ENCODE measurements around the gene HNRNPM. TPM values are rescaled to one million over a fixed set of nuclear protein-coding genes. Genes with fewer than 3 reads are reported as not detected.
"Not testable (repeated sequence)": the region's sequence is repeated elsewhere in the genome, so short reads cannot be mapped to it uniquely, and the experiment has no call there.

The HNRNPM gene
- total RNA-seq, 2 donors from 2014 or later = 168 to 183 TPM

DNA sequence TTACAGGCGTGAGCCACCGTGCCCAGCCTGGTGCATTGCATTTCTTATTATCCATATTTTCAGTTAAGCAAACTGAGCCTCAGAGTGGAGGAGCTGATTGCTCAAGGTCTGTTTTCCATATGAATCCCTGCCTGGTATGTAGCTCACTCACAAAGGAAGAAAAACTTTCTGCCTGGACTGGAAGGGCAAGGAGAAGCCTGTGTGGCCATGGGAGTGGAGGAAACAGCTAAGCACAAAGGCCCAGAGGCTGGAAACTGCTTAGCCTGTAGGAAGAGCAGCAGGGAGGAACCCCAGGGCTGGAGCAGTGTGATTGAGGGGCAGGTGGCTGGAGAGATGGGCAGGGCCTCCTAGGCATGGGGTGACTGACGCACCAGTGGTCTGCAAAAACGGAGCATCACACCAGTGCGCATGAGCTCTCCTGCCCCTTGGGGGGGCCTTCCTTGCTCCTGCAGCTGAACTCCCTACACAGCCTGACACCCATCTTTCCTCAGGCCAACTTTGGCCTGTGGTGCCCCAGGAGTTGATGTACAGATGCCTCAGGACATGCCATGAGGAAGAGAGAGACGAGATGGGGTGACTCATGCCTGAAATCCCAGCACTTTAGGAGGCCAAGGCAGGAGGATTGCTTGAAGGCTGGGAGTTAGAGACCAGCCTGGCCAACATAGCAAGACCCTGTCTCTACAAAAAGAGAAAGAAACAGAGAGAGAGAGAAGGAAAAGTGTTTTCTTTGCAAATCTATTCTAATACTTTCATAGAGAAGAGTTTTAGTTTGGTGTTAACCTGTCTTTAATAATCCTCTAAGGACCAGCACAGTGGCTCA, 2.8 kb upstream of the HNRNPM start:
- ATAC-seq (replicated peaks in 1 of 2) (no peak), DNase-seq (no peak)
- no peaks in the 10 kb centered on the region for H3K27me3 Mint-ChIP-seq (ENCODE audit: low read depth)
- H3K27ac Mint-ChIP-seq = no peak overlapping the region
- peak overlapping the region in 1 of 2 donors; percentile 49 for H3K4me3 Mint-ChIP-seq
- H3K9me3 Mint-ChIP-seq = no peaks in the 10 kb centered on the region
- peaks cover 9 to 16% of the 10 kb centered on the region in 2 donors for H3K36me3 Mint-ChIP-seq (ENCODE audit: insufficient read depth in 2 of 2)
- H3K4me1 Mint-ChIP-seq (ENCODE audit: low read depth) = peaks cover 24% of the 10 kb centered on the region

DNA sequence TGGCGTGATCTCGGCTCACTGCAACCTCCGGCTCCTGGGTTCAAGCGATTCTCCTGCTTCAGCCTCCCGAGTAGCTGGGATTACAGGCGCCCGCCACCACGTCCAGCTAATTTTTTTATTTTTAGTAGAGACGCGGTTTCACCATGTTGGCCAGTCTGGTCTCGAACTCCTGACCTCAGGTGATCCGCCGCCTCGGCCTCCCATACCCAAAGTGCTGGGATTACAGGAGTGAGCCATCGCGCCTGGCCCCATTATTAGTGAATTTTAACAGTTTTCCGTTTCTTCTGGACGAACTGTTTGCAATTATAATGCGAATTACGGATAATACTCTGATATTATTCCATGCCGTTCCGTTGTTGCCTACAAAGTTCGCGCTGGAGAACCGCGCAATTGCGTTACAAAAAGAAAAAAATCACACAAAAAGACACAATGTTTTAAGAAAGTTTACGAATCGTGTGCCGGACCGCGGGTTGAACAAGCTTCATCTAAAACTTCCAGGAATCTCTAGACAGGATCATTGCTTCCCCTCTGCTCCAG, 567 bp upstream of the HNRNPM start:
- H3K4me1 Mint-ChIP-seq (ENCODE audit: low read depth) = peaks cover 47% of the 10 kb centered on the region

DNA sequence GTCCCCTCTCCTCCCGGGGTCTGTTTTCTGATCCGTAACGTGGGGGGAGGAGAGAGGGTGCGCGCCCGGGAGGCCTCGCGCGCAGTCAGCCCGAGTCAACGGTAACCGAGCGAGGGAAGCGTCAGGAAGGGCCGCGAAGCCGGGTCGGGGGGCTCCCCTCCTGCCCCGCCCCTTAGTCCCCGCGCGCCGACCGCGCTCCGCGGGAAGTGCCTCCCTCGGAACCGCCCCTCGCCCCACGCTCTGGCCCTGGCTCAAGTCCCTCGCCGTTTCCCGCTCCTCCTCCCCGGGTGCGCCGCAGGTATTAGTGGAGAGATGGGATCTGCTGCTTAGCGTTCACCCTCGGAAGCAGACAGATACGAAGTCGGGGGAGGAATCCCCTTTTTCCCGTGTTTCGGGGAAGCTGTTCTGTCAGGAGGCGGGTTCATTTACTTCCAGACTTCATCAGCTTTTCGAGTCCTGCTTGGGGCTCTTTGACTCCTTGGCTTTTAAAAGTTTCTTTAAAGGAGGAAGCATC, 770 bp downstream of the HNRNPM start:
- ATAC-seq (replicated peaks in 1 of 2) (peak; percentile 32 to 41), DNase-seq (peak; percentile 69 to 72)
- no peaks in the 10 kb centered on the region for H3K27me3 Mint-ChIP-seq (ENCODE audit: low read depth)
- no peaks in the 10 kb centered on the region for H3K9me3 Mint-ChIP-seq
- peak overlapping the region; percentile 98 for H3K27ac Mint-ChIP-seq
- peaks cover 58% of the 10 kb centered on the region for H3K4me1 Mint-ChIP-seq (ENCODE audit: low read depth)
- H3K36me3 Mint-ChIP-seq (ENCODE audit: insufficient read depth in 2 of 2) = peaks cover 12 to 27% of the 10 kb centered on the region in 2 donors
- H3K4me3 Mint-ChIP-seq = peak overlapping the region; percentile 99

More for the DNA sequence above, 567 bp upstream of the HNRNPM start:
- Mint-ChIP-seq H3K36me3 (ENCODE audit: insufficient read depth in 2 of 2) (peaks cover 12 to 23% of the 10 kb centered on the region in 2 donors), H3K4me3 (peak overlapping the region; percentile 90 to 99), H3K27ac (peak overlapping the region; percentile 98)
- DNase-seq; ATAC-seq (replicated peaks in 1 of 2); H3K9me3 Mint-ChIP-seq; H3K27me3 Mint-ChIP-seq (ENCODE audit: low read depth): not testable (repeated sequence)

DNA sequence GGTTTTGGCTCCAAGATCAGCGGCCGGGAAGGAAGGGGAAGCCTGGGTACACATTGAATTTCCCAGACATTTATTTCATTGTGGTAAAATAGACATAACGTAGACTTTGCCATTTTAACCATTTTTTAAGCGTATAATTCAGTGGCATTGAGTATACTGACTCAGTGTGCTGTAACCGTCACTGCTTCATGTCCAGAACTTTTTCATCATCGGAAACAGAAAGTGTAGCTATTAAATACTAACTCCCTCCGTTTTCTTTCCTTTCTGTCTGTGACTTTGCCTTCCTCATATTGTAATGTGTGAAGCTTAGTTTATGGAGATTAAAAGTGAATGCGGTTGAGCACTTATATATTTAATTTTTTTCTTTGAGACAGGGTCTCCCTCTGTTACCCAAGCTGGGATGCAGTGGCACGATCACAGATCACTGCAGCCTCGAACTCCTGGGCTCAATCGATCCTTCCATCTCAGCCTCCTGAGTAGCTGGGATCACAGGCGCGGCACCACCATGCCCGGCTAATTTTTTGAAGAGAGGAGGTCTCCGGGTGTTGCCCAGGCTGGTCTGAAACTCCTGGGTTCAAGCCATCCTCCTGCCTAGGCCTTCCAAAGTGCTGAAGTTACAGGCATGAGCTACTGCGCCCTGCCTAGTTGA, 1.4 kb downstream of the HNRNPM start:
- ATAC-seq (replicated peaks in 1 of 2) (no peak), DNase-seq (no peak)
- peak overlapping the region; percentile 99 for H3K4me3 Mint-ChIP-seq
- no peaks in the 10 kb centered on the region for H3K27me3 Mint-ChIP-seq (ENCODE audit: low read depth)
- no peaks in the 10 kb centered on the region for H3K9me3 Mint-ChIP-seq
- peaks cover 63% of the 10 kb centered on the region for H3K4me1 Mint-ChIP-seq (ENCODE audit: low read depth)
- H3K36me3 Mint-ChIP-seq (ENCODE audit: insufficient read depth in 2 of 2) = peaks cover 12 to 27% of the 10 kb centered on the region in 2 donors
- peak overlapping the region; percentile 98 for H3K27ac Mint-ChIP-seq

DNA sequence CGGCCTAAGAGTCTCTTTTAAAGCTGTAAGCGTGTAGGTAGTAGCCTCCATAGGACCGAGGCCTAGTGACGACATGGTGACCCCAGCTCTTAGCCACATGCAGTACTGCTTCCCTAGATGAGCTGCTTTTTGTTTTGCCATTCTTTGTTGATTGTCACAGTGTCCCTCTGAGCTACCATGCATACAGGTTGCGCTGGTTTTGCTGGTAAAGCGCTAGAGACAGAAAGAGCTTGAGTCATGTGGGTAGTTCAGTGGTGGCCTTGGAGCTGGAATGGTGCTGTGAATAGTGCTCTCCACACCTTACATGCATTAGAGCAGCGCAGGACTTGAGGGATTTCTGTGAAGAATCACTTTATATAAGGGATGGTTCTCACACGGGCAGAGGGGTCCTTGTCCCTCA, 5.1 kb downstream of the HNRNPM start:
- Mint-ChIP-seq H3K4me3 (peak overlapping the region; percentile 9 to 58), H3K36me3 (ENCODE audit: insufficient read depth in 2 of 2) (peaks cover 10 to 27% of the 10 kb centered on the region in 2 donors), H3K27ac (peak overlapping the region; percentile 44), H3K27me3 (ENCODE audit: low read depth) (no peaks in the 10 kb centered on the region), H3K9me3 (no peaks in the 10 kb centered on the region), H3K4me1 (ENCODE audit: low read depth) (peaks cover 89% of the 10 kb centered on the region)
- DNase-seq (no peak), ATAC-seq (replicated peaks in 1 of 2) (peak in 1 of 2 donors; percentile 23)

DNA sequence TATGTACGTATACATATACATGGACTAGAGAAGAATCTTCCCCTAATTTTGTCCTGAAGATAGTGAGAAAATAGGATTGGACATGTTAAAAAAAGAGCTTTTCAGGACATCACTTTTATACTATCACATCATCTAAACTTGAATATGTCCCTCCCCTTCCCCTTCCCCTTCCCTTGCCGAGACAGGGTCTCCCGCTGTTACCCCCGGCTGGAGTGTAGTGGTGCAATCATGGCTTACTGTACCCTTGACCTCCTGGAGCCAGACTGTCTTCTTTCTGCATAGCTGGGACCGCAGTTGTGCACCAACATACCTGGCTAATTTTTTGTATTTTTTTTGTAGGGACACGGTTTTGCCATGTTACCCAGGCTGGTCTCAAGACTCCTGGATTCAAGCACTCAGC, 6.6 kb downstream of the HNRNPM start:
- Mint-ChIP-seq H3K4me3 (peak overlapping the region; percentile 54), H3K36me3 (ENCODE audit: insufficient read depth in 2 of 2) (peaks cover 4 to 32% of the 10 kb centered on the region in 2 donors), H3K4me1 (ENCODE audit: low read depth) (peaks cover 96% of the 10 kb centered on the region), H3K9me3 (no peaks in the 10 kb centered on the region), H3K27ac (peak overlapping the region; percentile 58), H3K27me3 (ENCODE audit: low read depth) (no peaks in the 10 kb centered on the region)
- DNase-seq = no peak
- ATAC-seq (replicated peaks in 1 of 2) = no peak

DNA sequence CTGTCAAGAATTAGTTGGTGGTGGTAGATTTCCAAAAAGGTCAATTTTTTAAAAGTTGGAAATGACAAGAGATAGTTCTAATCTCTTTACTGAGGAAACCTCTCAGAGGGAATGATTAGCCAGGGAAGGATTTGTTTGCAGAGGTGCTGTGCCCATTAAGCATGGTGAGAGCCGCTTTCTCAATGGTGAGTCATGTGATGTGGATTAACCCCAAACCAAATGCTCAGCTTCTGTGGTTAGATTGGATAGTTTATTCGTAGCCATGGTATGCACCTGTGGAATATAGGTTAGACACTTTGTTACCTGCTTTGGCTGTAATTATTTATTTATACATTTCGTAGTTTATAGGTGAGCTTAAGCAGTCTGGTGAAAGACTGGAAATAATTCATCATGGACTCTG, 7.1 kb downstream of the HNRNPM start:
- H3K27me3 Mint-ChIP-seq (ENCODE audit: low read depth) = no peaks in the 10 kb centered on the region
- peak overlapping the region; percentile 58 for H3K27ac Mint-ChIP-seq
- peaks cover 6 to 33% of the 10 kb centered on the region in 2 donors for H3K36me3 Mint-ChIP-seq (ENCODE audit: insufficient read depth in 2 of 2)
- H3K4me1 Mint-ChIP-seq (ENCODE audit: low read depth) = peaks cover 96% of the 10 kb centered on the region
- DNase-seq (peak in 1 of 2 donors; percentile 18), ATAC-seq (replicated peaks in 1 of 2) (peak; percentile 57 to 61)
- H3K9me3 Mint-ChIP-seq = no peaks in the 10 kb centered on the region
- peak overlapping the region; percentile 27 to 54 for H3K4me3 Mint-ChIP-seq

DNA sequence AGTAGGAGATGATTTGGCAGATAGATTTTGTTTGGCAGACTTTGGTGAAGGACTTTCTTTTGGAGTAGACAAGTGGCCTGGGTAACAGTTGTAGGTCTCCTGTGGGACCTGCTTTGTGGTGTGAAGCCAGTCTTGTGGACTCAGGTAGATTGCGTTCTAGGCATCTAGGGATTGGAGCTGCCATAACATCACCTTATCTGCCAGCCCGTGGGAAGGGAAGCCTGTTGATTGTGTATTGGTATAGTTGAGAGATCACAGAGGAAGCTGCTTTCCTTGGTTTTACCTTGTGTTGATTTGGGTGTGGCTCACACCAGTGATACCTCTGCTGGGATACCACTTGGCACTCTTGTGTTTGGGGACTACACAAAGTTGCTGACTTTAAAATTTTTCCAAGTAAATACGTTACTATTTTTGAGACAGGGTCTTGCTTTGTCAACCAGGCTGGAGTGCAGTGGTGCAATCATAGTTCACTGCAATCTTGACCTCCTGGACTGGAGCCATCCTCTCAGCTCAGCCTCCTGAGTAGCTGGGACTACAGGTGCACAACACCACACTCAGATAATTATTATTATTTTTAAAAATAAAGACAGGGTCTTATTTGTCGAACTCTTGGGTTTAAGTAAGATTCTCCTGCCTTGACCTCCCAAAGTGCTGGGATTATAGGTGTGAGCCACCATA, 7.8 kb downstream of the HNRNPM start:
- DNase-seq (no peak), ATAC-seq (replicated peaks in 1 of 2) (no peak)
- Mint-ChIP-seq H3K36me3 (ENCODE audit: insufficient read depth in 2 of 2) (peaks cover 4 to 28% of the 10 kb centered on the region in 2 donors), H3K4me3 (peak overlapping the region; percentile 4 to 8), H3K27ac (peak overlapping the region; percentile 58), H3K27me3 (ENCODE audit: low read depth) (no peaks in the 10 kb centered on the region), H3K4me1 (ENCODE audit: low read depth) (peaks cover 96% of the 10 kb centered on the region), H3K9me3 (no peaks in the 10 kb centered on the region)

DNA sequence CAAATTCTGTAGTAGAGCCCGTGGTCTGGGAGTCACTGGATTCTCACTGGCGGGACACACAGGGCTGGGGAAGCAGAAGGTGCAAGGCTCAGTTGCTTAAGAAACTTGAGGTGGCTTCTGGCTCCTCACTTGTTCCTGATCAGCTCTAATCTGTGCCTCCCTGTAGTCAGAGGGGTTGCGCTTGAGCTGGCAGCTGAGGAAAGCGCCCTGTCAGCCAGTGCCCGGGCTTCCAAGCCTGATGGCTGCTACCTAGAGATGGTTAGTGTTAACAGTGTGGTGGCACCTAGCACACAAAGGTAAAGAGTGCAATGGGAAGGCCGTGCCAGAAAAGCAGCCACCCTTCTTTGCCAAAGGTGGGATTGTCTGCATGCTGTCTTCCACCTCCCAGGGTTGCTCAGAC, 8.8 kb downstream of the HNRNPM start:
- Mint-ChIP-seq H3K36me3 (ENCODE audit: insufficient read depth in 2 of 2) (peaks cover 4 to 27% of the 10 kb centered on the region in 2 donors), H3K4me1 (ENCODE audit: low read depth) (peaks cover 96% of the 10 kb centered on the region), H3K27ac (peak overlapping the region; percentile 9), H3K4me3 (no peak overlapping the region), H3K27me3 (ENCODE audit: low read depth) (no peaks in the 10 kb centered on the region), H3K9me3 (no peaks in the 10 kb centered on the region)
- DNase-seq (no peak), ATAC-seq (replicated peaks in 1 of 2) (no peak)

DNA sequence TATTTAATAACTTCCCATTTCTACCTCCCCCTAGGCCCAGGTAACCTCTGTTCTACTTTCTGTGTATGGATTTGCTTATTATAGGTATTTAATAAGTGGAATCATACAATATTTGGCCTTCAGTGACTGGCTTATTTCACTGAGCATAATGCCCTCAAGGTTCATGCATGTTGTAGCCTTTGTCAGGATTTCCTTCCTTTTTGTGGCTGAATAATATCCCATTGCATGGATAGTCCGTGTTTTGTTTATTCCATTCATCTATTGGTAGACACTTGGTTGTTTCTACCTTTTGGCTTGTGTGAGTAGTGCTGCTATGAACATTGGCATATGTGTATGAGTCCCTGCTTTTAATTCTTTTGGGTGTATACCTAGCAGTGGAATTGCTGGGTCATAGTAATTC, 9.4 kb downstream of the HNRNPM start:
- ATAC-seq (replicated peaks in 1 of 2) (no peak), DNase-seq (no peak)
- Mint-ChIP-seq H3K9me3 (no peaks in the 10 kb centered on the region), H3K4me3 (peak overlapping the region in 1 of 2 donors; percentile 31), H3K4me1 (ENCODE audit: low read depth) (peaks cover 90% of the 10 kb centered on the region), H3K27me3 (ENCODE audit: low read depth) (no peaks in the 10 kb centered on the region), H3K27ac (peak overlapping the region; percentile 74), H3K36me3 (ENCODE audit: insufficient read depth in 2 of 2) (peaks cover 4 to 30% of the 10 kb centered on the region in 2 donors)

DNA sequence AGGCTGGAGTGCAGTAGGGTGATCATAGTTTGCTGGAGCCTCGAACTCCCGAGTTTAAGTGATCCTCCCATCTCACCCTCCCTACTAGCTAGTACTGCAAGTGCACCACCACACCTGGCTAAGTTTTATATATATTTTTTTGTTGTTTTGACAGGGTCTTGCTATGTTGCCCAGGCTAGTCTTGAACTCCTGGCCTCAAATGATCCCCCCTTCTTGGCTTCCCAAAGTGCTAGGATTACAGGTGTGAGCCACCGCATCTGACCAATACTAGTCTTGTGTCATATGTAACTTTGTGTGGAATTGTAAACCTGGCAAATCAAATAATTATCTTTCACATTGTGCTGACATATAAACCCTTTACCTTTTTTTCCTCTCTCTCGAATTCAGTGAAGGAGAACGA, 10.2 kb downstream of the HNRNPM start:
- H3K27me3 Mint-ChIP-seq (ENCODE audit: low read depth) = no peaks in the 10 kb centered on the region
- DNase-seq = no peak
- H3K27ac Mint-ChIP-seq = peak overlapping the region; percentile 73
- H3K4me3 Mint-ChIP-seq = no peak overlapping the region
- ATAC-seq (replicated peaks in 1 of 2) = no peak
- no peaks in the 10 kb centered on the region for H3K9me3 Mint-ChIP-seq
- peaks cover 4 to 33% of the 10 kb centered on the region in 2 donors for H3K36me3 Mint-ChIP-seq (ENCODE audit: insufficient read depth in 2 of 2)
- H3K4me1 Mint-ChIP-seq (ENCODE audit: low read depth) = peaks cover 90% of the 10 kb centered on the region

DNA sequence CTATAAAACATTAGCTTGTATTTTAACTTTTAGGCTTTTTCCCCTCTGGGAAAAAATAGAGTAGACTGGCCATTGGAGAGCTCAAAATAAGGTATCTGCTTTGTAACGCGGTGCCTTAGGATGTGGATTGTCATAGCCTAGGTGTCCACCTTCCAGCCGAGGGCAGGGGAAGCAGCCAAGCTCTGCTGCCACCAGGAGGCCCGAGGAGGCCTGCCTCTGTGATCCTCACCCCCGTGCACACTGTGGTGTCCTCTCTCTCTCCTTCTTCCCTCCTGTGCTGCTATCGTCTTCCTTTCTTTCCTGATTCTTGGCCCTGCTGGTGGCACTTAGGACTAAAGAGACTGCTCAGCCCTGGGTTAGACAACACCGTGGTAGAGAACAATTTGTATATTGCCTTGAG, 11.3 kb downstream of the HNRNPM start:
- peaks cover 5 to 32% of the 10 kb centered on the region in 2 donors for H3K36me3 Mint-ChIP-seq (ENCODE audit: insufficient read depth in 2 of 2)
- H3K27me3 Mint-ChIP-seq (ENCODE audit: low read depth) = no peaks in the 10 kb centered on the region
- no peak for ATAC-seq (replicated peaks in 1 of 2)
- H3K4me1 Mint-ChIP-seq (ENCODE audit: low read depth) = peaks cover 92% of the 10 kb centered on the region
- no peaks in the 10 kb centered on the region for H3K9me3 Mint-ChIP-seq
- no peak for DNase-seq
- H3K4me3 Mint-ChIP-seq = peak overlapping the region in 1 of 2 donors; percentile 2
- H3K27ac Mint-ChIP-seq = peak overlapping the region; percentile 25
